LoVo (cell line): ENCODE measurements around the gene OTOG.

Experiments used
- DNase-seq: peaks from one replicate; pipeline ENCODE4 v3.0.0-alpha.2; 2016; ENCODE audit warnings: low spot score

Gene OTOG

GRCh38 chr11:17518366-17518765, 28.7 kb upstream of the OTOG start:
- DNase-seq: no peak

DNA sequence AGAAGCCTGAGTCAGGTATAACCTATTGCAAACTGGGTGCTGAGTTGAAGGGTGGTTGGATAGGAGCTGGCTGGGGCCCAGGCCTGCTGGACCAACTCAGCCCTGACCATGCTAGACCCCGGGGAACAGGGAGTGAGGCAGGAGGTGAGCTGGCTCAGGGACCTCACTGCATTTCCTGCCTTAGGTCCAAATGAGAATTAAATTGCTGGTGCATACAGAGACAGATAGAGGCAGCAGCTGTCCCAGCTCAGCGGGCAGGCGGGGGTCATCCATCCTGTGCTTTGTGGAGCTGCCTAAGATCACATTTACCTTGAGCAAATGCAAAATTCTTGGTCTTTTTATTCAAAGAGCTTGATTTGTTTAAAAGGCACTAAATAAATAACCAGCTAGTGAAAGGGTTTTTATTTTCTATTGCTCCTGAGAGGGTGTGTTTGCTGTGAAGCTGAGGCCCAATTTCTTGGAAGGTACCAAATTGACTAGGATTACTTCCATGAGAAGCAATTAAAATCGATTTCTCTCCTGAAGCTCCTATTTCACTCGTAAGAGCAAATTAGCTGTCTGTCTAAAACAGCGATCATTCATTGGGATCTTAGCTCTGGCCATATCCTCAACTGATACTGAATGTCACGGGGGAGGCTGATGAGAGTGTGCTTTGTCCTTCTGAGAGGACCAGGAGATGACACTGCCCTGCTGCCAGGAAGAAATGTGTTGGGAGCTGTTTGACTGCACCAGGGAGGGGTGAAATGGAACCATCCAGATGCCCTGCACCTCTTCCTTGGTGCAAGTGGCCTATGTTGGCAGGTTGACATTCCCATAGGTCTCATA, 27.8 kb upstream of the OTOG start:
- DNase-seq: no peak

- no peak for DNase-seq
These were observed 25.8 kb upstream of the OTOG start for GRCh38 chr11:17521106-17521900.

DNA sequence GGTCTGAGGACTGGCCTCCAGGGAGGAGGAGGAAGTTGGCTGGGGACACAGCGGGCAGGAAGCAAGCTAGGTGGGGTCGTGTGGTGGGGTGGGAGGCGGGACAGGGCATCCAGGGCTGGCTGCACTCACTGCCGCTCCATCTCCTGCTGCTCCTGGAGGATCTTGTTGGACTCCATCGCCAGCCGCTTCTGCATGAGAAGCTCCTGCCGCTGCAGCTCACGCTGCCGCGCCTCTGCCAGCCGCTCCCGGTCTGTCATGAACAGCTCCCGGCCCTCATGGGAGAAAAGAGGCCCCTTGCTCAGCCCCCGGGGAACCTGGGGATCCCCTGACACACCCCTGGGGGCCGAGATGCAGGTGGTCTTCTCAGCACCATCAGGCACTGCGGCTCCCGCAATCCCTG, 24.4 kb upstream of the OTOG start:
- no peak for DNase-seq

GRCh38 chr11:17524221-17524620, 22.8 kb upstream of the OTOG start:
- DNase-seq: no peak

DNA sequence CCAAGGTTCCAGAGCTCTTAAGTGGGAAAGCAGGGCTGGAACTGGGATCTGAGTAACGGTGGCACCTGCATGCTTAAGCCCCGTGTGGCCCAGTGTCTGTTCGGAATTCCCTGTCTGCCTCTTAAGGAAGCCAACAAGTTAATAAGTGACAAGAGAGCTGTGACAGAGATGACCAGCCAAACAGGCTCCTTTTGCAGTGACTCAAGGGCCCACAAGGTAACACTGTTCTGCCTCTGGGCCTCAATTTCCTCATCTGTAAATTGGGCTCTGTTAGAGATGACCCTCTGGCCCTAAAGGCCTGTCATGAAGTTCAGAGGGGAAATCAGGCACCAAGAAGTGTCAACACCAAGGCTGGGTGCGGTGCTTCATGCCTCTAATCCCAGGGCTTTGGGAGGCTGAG, 21.5 kb upstream of the OTOG start:
- no peak for DNase-seq

DNA sequence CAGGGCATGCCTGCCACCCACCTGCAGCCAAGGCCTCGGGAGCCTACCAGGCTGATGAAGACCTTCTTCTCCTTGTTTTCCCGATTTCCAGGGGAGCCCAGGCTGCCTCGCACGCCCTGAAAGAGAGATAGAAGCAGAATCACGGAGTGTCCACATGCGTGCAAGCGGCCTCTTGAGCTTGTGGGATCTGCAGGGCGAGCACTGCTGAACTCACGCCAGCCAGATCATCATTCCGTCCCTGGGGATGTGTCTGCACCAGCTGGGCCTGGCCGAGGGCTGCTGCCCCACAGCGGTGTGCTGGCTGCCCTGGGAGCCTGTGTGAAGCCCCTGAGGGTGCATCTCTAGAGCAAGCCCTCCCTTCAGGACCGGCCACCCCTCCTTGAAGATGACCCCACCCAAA, 20.7 kb upstream of the OTOG start:
- no peak for DNase-seq

DNA sequence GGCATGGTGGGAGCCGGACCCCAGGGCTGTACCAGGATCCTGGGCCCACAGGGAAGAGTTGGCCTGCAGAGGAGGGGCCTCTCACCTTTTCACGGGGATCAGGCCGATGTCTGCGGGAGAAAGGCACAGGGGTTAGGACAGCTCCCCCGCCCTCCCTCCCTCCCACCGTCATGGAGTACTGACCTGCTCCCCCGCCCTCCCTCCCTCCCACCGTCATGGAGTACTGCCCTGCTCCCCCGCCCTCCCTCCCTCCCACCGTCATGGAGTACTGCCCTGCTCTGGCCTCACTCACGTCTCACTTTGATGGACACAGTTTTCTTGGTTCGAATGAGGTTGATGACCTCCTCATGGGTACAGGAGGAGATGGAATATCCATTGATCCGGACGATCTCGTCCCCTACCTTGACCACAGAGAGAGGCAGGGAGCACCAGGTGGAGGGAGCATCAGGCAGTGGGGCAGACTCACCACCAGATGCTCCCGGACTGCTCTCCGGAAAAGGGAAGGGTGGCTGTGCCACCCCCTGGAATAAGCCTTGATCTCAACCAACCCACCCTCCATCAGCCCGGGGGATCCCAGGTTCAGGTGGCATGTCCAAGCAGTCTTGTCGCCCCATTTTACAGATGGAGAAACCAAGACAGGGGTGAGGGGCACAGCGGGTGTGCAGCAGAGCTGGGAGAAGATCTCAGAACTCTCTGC, 20.0 kb upstream of the OTOG start:
- DNase-seq: no peak

- no peak for DNase-seq
These were observed 19.4 kb upstream of the OTOG start for GRCh38 chr11:17527628-17527995.

DNA sequence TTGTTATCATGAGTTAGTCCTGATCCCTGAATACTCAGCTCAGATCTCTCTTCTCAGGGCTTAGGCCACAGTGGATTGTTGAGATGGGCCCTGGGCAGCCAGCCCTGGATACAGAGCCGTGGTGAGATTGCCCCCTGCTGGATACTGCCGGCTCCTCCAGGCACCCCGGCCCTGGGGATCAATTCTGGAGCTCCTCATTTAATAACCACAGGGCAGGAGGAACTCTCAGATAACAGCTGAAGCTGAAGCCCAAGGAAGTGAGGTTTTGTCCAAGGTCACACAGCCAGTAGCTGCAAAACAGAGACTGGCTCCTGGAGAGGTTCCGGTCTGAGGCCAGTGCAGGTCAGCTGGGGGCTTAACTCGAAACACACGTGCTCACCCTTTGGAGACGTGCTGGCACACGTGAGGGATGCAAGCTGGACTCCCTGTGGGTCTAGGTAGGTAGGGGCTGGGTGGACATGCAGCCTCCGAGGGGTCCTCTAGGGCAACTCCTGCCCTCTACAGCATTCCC, 18.8 kb upstream of the OTOG start:
- DNase-seq: no peak

DNA sequence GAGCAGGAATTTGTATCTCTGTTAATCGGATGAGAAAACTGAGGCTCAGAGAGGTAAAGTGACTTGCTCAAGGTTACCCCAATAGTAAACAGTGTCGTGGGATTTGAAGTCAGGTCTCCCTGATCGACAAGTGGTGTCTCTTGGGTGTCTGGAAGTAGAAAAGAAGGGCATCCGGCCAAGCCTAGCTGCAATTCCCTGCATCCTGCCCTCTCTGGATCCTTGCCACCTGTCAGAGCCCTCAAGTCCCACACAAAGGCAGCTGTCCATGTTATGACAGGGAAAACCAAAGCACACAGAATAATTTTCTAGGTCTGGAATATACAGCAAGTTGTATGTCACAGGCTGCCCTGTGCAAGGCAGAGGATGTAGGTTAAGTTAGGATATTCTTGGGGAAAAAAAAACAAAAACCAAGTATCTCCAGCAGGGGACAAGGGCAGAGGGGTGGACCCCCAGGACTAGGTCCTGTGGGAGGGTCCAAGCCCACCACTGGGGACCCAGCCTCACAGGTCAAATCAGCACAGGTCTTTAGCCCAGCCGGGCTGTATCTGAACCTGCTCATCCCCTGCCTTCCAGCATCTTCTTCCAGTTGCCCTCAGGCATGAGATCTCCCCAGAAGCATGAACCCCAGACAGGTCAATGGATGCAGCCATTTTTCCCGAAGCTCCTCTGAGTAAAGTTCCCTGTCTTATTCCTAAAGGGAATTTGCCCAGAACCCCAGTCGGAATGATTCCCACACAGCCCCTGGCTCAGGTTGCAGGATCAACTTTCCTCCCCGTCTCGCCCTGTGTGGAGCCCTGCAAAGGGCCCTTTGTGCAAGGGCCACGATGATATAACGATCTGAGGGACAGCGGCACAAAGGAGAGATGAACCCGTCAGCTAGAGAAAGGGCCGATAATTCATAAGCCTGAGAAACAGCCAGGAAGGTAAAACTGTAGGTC, 17.9 kb upstream of the OTOG start:
- no peak for DNase-seq

GRCh38 chr11:17529844-17530185, 17.2 kb upstream of the OTOG start:
- DNase-seq: no peak

- DNase-seq: no peak
These were observed 15.9 kb upstream of the OTOG start for GRCh38 chr11:17531071-17531600.

GRCh38 chr11:17531636-17532113, 15.4 kb upstream of the OTOG start:
- no peak for DNase-seq

GRCh38 chr11:17532784-17533183, 14.3 kb upstream of the OTOG start:
- no peak for DNase-seq

DNA sequence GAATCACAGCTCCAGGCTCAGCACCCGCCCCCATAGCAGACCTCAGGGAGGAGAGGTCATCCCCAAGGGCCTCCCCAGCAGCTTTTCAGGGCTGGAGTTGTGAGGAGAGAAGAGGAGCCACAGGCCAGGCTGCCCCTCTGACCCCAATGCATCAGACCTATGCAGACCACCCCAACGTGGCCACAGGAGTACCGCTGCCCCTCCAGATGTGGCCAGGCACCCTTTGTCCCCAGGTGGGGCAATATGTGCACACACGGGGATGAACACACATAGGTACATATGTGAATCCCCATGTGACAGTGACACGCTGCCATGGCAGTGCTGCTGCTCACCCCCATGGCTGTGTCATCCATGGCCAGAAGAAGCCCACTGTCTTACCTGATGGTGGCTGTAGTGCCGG, 13.7 kb upstream of the OTOG start:
- DNase-seq: no peak

DNA sequence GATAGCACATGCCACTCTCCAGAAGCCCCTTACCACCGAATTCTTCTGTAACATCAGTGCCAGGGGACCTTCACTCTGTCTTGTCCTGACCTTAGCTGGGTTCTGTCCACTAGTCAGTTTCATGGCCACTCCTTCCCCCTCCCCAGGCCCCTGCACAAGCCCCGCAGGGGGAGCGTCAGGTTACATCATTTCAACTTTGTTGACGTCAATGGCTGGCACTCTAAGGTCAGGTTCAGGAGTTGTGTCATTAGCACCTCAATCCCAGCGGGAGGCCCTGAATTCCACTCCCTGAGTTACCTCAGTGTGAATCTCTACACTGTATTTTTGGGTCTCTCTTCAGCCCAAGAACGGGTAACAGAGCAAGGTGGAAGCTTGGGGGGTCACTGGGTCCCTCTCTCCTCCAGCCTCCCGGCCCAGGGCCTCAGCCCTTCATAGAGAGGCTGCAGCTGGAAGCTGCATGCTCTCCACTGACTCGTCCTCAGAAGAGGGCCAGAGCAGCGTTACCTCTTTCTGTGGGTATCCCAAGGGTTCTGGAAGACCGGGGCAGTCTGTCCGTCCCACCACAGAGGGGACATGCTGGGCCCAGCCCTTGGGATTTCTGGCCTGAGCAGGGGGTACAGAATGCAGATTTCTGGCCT, 13.2 kb upstream of the OTOG start:
- DNase-seq: no peak

- no peak for DNase-seq
These were observed 11.6 kb upstream of the OTOG start for GRCh38 chr11:17535488-17535887.

GRCh38 chr11:17537261-17537660, 9.8 kb upstream of the OTOG start:
- no peak for DNase-seq

DNA sequence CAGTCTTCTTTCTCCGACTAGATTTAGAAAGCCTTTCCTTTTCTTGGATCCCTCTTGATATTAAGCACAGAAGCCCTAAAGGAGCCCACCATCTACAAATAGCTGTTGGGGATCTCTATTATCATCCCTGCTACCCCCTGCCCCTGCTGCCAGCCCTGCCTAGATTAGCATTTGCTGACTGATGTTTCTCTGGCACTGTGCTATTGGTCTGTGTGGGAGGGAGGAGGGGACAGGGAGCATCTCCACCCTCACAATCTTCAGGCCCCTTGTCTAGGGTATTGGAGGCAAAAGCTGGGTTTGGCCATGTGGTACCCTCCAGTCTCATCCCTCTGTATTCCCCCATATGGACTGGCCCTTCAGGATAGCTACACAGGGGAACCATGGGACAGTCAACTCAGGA, 9.0 kb upstream of the OTOG start:
- DNase-seq: no peak

- DNase-seq: no peak
These were observed 8.3 kb upstream of the OTOG start for GRCh38 chr11:17538731-17539130.
